ENCODE measurements around the gene GALNT12.

The GALNT12 gene

GRCh38 chr9:98838155-98838867 lies 30.8 kb downstream of the GALNT12 start:
- no peaks in the 10 kb centered on the region for H3K4me1 ChIP-seq (ENCODE audit: insufficient read depth, low read length)
- H3K4me3 ChIP-seq (ENCODE audit: low read length): no peak overlapping the region
- no peak overlapping the region for H3K27ac ChIP-seq (ENCODE audit: low read depth, low read length)
- H3K9ac ChIP-seq (ENCODE audit: low read depth, low read length): no peak overlapping the region
- H3K27me3 ChIP-seq (ENCODE audit: insufficient read depth, low read length): no peaks in the 10 kb centered on the region
- no peaks in the 10 kb centered on the region for H3K9me3 ChIP-seq (ENCODE audit: insufficient read depth, low read depth, low read length)
- peaks cover 28% of the 10 kb centered on the region; the same call in 1 of the 2 replicates for H3K36me3 ChIP-seq (ENCODE audit: insufficient read depth, low read length)
- WGBS: 95% methylated on average over 6 of the region's 6 CpGs

GRCh38 chr9:98838868-98839565 lies 31.5 kb downstream of the GALNT12 start:
- Histone ChIP-seq H3K36me3 (ENCODE audit: insufficient read depth, low read length) (peaks cover 28% of the 10 kb centered on the region; the same call in 1 of the 2 replicates), H3K4me1 (ENCODE audit: insufficient read depth, low read length) (no peaks in the 10 kb centered on the region), H3K4me3 (ENCODE audit: low read length) (no peak overlapping the region), H3K27me3 (ENCODE audit: insufficient read depth, low read length) (no peaks in the 10 kb centered on the region), H3K9me3 (ENCODE audit: insufficient read depth, low read depth, low read length) (no peaks in the 10 kb centered on the region), H3K9ac (ENCODE audit: low read depth, low read length) (no peak overlapping the region), H3K27ac (ENCODE audit: low read depth, low read length) (no peak overlapping the region)
- WGBS: 96% methylated on average over 6 of the region's 6 CpGs

GRCh38 chr9:98839724-98840123 lies 32.3 kb downstream of the GALNT12 start:
- Histone ChIP-seq H3K27ac (ENCODE audit: low read depth, low read length) (no peak overlapping the region), H3K36me3 (ENCODE audit: insufficient read depth, low read length) (peaks cover 28% of the 10 kb centered on the region; the same call in 1 of the 2 replicates), H3K27me3 (ENCODE audit: insufficient read depth, low read length) (no peaks in the 10 kb centered on the region), H3K9ac (ENCODE audit: low read depth, low read length) (no peak overlapping the region), H3K4me3 (ENCODE audit: low read length) (no peak overlapping the region), H3K4me1 (ENCODE audit: insufficient read depth, low read length) (no peaks in the 10 kb centered on the region), H3K9me3 (ENCODE audit: insufficient read depth, low read depth, low read length) (no peaks in the 10 kb centered on the region)
- WGBS: 91% methylated on average over 4 of the region's 4 CpGs

- Histone ChIP-seq H3K9ac (ENCODE audit: low read depth, low read length) (no peak overlapping the region), H3K9me3 (ENCODE audit: insufficient read depth, low read depth, low read length) (no peaks in the 10 kb centered on the region), H3K27me3 (ENCODE audit: insufficient read depth, low read length) (no peaks in the 10 kb centered on the region), H3K4me3 (ENCODE audit: low read length) (no peak overlapping the region), H3K27ac (ENCODE audit: low read depth, low read length) (no peak overlapping the region), H3K4me1 (ENCODE audit: insufficient read depth, low read length) (no peaks in the 10 kb centered on the region), H3K36me3 (ENCODE audit: insufficient read depth, low read length) (peaks cover 28% of the 10 kb centered on the region; the same call in 1 of the 2 replicates)
- WGBS: 93% methylated on average over 6 of the region's 7 CpGs
Measured at GRCh38 chr9:98842510-98842909, 35.0 kb downstream of the GALNT12 start.

- Histone ChIP-seq H3K36me3 (ENCODE audit: insufficient read depth, low read length) (peaks cover 10% of the 10 kb centered on the region; the same call in 1 of the 2 replicates), H3K4me3 (ENCODE audit: low read length) (no peak overlapping the region), H3K27ac (ENCODE audit: low read depth, low read length) (no peak overlapping the region), H3K27me3 (ENCODE audit: insufficient read depth, low read length) (no peaks in the 10 kb centered on the region), H3K9me3 (ENCODE audit: insufficient read depth, low read depth, low read length) (no peaks in the 10 kb centered on the region), H3K9ac (ENCODE audit: low read depth, low read length) (no peak overlapping the region), H3K4me1 (ENCODE audit: insufficient read depth, low read length) (peaks cover 5% of the 10 kb centered on the region; the same call in 1 of the 2 replicates)
- WGBS: 84% methylated on average over 5 of the region's 5 CpGs
Measured at GRCh38 chr9:98846081-98846480, 38.6 kb downstream of the GALNT12 start.

- no peaks in the 10 kb centered on the region for H3K27me3 ChIP-seq (ENCODE audit: insufficient read depth, low read length)
- peaks cover 7% of the 10 kb centered on the region; the same call in 1 of the 2 replicates for H3K36me3 ChIP-seq (ENCODE audit: insufficient read depth, low read length)
- 100% methylated on average over 2 of the region's 2 CpGs for WGBS
- no peaks in the 10 kb centered on the region for H3K9me3 ChIP-seq (ENCODE audit: insufficient read depth, low read depth, low read length)
- no peak overlapping the region for H3K9ac ChIP-seq (ENCODE audit: low read depth, low read length)
- no peak overlapping the region for H3K4me3 ChIP-seq (ENCODE audit: low read length)
- H3K27ac ChIP-seq (ENCODE audit: low read depth, low read length): no peak overlapping the region
- peaks cover 5% of the 10 kb centered on the region; the same call in 1 of the 2 replicates for H3K4me1 ChIP-seq (ENCODE audit: insufficient read depth, low read length)
Measured at GRCh38 chr9:98846879-98847278, 39.4 kb downstream of the GALNT12 start.

GRCh38 chr9:98848450-98849149 lies 41.1 kb downstream of the GALNT12 start:
- peaks cover 7% of the 10 kb centered on the region; the same call in 1 of the 2 replicates for H3K36me3 ChIP-seq (ENCODE audit: insufficient read depth, low read length)
- WGBS: 50% methylated on average over 16 of the region's 16 CpGs

GRCh38 chr9:98849563-98849962 lies 42.1 kb downstream of the GALNT12 start:
- Histone ChIP-seq H3K27me3 (ENCODE audit: insufficient read depth, low read length) (no peaks in the 10 kb centered on the region), H3K27ac (ENCODE audit: low read depth, low read length) (no peak overlapping the region), H3K9me3 (ENCODE audit: insufficient read depth, low read depth, low read length) (no peaks in the 10 kb centered on the region), H3K36me3 (ENCODE audit: insufficient read depth, low read length) (peaks cover 7% of the 10 kb centered on the region; the same call in 1 of the 2 replicates), H3K9ac (ENCODE audit: low read depth, low read length) (no peak overlapping the region), H3K4me1 (ENCODE audit: insufficient read depth, low read length) (peaks cover 5% of the 10 kb centered on the region; the same call in 1 of the 2 replicates), H3K4me3 (ENCODE audit: low read length) (no peak overlapping the region)
- 95% methylated on average over 3 of the region's 4 CpGs for WGBS

More at GRCh38 chr9:98848450-98849149, 41.1 kb downstream of the GALNT12 start:
- Histone ChIP-seq H3K9ac (ENCODE audit: low read depth, low read length) (no peak overlapping the region), H3K4me3 (ENCODE audit: low read length) (no peak overlapping the region), H3K4me1 (ENCODE audit: insufficient read depth, low read length) (peaks cover 5% of the 10 kb centered on the region; the same call in 1 of the 2 replicates), H3K27me3 (ENCODE audit: insufficient read depth, low read length) (no peaks in the 10 kb centered on the region), H3K9me3 (ENCODE audit: insufficient read depth, low read depth, low read length) (no peaks in the 10 kb centered on the region), H3K27ac (ENCODE audit: low read depth, low read length) (no peak overlapping the region)

GRCh38 chr9:98850851-98851729 lies 43.6 kb downstream of the GALNT12 start:
- Histone ChIP-seq H3K4me3 (ENCODE audit: low read length) (no peak overlapping the region), H3K4me1 (ENCODE audit: insufficient read depth, low read length) (peaks cover 5% of the 10 kb centered on the region; the same call in 1 of the 2 replicates), H3K9ac (ENCODE audit: low read depth, low read length) (no peak overlapping the region), H3K27ac (ENCODE audit: low read depth, low read length) (peak overlapping the region; percentile 28; the same call in 1 of the 2 replicates), H3K36me3 (ENCODE audit: insufficient read depth, low read length) (peaks cover 3% of the 10 kb centered on the region; the same call in 1 of the 2 replicates), H3K9me3 (ENCODE audit: insufficient read depth, low read depth, low read length) (no peaks in the 10 kb centered on the region), H3K27me3 (ENCODE audit: insufficient read depth, low read length) (no peaks in the 10 kb centered on the region)
- 65% methylated on average over 11 of the region's 11 CpGs for WGBS

- Histone ChIP-seq H3K27ac (ENCODE audit: low read depth, low read length) (no peak overlapping the region), H3K36me3 (ENCODE audit: insufficient read depth, low read length) (no peaks in the 10 kb centered on the region), H3K9me3 (ENCODE audit: insufficient read depth, low read depth, low read length) (no peaks in the 10 kb centered on the region), H3K9ac (ENCODE audit: low read depth, low read length) (no peak overlapping the region), H3K4me3 (ENCODE audit: low read length) (no peak overlapping the region), H3K27me3 (ENCODE audit: insufficient read depth, low read length) (no peaks in the 10 kb centered on the region), H3K4me1 (ENCODE audit: insufficient read depth, low read length) (peaks cover 5% of the 10 kb centered on the region; the same call in 1 of the 2 replicates)
- WGBS: 93% methylated on average over 6 of the region's 6 CpGs
Measured at GRCh38 chr9:98851730-98852459, 44.4 kb downstream of the GALNT12 start.

Data from HUES64 (cell line).